Islet precursor cell (in vitro differentiated cells): Measurements from ENCODE around the gene MRPL14.

Source experiments
- DNase-seq: peaks from one replicate; pipeline ENCODE4 v3.0.0-alpha.2; 2018

The MRPL14 gene

GRCh38 chr6:44077214-44077946, 49.9 kb downstream of the MRPL14 start:
- DNase-seq, result no peak

GRCh38 chr6:44076356-44077213, 50.7 kb downstream of the MRPL14 start:
- no peak for DNase-seq

DNA sequence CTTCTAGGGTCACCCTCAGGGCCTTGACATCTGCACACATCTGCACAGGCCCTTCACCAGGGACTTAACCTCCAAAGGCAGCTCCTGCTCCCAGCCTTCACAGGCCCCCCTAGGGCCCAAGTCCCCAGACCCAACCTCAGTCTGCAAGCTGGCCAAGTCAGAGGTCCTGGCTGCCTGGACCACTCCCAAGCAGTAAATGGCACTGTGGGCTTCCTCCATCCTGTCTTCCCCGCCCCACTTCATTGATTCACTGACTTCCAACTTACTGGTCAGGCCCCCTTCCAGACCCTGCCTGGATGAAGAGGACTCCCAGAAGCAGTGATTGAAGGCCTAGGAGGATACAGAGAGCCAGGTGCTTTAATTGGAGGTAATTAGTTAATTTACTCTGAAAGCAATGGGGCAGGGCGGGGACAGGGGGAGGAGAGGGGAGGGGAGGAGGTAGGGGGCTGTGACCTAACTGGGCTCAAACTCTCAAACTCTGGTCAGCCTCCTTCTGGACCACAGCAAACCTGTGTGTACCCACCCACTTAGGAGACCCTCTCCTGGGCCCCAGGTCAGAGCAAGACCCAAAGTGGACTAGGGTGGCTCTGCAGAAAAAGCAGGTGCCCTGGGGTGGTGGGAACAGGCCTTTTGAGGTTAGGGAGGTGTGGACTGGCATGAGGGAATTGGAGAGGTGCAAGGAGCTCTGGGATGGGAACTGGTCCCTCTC, 51.5 kb downstream of the MRPL14 start:
- DNase-seq, result no peak

- no peak for DNase-seq
These were observed 52.2 kb downstream of the MRPL14 start for GRCh38 chr6:44074813-44075646.

GRCh38 chr6:44074439-44074812, 52.8 kb downstream of the MRPL14 start:
- peak; percentile 84 for DNase-seq

- DNase-seq, result no peak
These were observed 53.4 kb downstream of the MRPL14 start for GRCh38 chr6:44073612-44074438.

DNA sequence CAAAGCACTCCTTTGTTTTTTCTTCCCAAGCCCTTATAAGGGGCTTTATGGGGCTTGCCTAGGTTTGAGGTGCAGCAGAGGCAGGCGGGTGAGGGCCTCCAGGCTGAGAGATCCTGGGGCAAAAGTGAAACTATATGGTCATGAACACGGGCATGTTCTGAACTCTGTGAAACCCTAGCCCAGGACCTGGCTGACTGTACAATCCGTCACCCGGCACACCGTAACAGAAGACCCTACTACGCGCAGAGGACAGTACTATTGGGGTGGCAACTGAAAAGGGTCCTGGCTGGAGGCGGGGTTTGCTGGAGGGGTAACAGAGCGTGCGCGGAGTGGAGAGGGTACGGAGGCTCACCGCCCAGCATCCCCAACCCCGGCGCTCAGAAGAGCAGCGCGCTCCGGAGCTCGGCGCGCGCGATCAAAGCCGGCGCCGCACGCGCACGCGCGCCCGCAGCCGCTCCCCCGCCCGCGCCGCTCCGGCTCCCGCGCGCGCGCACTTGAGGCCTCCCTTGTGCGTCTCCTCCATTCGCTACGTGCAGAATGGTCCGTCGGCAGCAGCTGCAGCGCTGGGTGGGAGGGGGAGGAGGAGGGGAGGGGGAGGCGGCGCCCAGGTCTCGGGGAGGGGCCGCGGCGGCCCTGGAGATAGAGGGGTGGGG, 54.2 kb downstream of the MRPL14 start:
- DNase-seq, result peak; percentile 91

DNA sequence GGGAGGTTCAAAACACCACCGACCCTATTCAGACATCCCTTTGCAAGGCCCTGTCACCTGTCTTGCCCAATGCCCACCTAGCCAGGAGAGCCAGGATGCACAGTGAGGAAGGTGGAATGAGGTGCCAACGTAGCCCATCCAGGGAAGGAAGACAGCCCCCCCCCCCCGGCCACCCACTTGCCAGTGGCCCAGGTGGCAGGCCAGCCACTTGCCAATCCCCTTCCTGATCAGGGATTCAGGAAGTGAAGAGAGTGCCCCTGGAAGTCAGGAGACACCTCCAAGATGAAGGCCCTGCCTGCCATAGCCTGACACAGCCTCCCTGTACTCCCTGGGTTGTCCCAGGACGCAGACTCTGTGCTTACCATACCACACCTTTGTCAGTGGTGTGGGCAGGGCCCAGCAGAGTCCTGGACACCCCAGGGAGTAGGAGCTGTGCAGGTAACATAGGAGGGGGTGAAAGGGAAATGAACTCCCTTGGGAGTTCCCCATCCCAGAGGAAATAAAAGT, 54.7 kb downstream of the MRPL14 start:
- no peak for DNase-seq

GRCh38 chr6:44071670-44072451, 55.4 kb downstream of the MRPL14 start:
- no peak for DNase-seq

DNA sequence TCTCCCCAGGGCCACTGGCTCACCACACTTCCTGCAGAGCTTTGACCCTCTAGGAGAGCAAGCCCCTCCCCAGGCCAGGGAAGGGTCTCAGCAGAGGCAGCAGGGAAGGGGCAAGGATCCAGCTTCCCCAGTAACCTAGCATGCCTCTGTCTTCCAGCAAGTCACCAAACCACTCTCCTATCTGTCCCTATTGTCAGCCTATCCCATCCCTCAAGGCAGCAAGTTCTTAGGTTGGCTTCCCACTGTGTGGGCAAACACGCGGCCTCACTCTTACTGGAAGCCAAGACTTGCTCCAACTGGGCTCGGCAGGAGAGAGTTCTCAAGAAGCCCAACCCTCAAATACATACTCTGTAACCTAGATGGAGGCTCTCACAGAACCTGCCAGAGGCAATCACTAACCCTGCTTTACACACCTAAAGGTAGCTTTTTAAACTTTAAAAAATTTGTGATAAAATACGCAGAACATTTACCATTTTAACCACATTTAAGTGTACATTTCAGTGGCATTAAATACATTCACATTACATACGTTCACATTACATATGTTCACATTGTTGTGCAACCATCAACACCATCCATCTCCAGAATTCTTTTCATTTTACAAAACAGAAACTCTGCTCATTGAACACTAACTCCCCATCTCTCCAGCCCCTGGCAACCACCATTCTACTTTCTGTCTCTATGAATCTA, 58.5 kb downstream of the MRPL14 start:
- no peak for DNase-seq

- DNase-seq, result no peak
These were observed 59.8 kb downstream of the MRPL14 start for GRCh38 chr6:44067173-44068139.

- DNase-seq, result no peak
These were observed 60.7 kb downstream of the MRPL14 start for GRCh38 chr6:44066394-44067172.

DNA sequence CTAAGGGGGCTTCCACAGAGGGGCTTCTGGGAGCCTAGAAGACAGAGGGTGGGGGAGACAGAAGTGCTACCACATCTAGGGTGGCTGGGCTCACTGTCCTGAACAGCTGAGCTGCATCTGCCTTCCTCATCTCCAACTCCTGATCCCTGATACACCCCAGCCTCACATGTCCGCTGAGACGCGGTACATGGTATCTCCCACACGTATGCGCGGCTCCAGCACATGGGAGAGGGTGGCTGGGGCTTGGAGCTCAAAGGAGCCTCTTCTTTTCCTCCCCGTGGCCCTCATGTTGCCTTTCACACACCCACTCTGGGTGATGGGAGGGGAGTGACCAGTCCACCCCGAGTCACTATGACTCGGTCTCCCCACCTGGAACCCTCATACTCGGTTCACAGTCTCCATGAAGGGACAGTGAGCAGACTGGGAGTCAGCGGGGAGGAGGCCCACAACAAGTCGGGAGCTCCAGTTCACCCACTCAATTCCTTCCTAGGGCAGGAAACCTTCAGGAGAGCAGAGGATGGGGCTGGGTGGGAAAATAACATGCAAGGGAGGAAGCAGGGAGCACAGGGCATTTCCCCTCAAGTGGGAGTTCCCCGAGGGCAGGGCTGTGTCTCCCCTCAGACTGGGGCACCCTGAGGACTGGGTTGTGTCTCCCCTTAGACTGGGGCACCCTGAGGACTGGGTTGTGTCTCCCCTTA, 61.7 kb downstream of the MRPL14 start:
- no peak for DNase-seq

- DNase-seq, result no peak
These were observed 62.3 kb downstream of the MRPL14 start for GRCh38 chr6:44064948-44065272.

DNA sequence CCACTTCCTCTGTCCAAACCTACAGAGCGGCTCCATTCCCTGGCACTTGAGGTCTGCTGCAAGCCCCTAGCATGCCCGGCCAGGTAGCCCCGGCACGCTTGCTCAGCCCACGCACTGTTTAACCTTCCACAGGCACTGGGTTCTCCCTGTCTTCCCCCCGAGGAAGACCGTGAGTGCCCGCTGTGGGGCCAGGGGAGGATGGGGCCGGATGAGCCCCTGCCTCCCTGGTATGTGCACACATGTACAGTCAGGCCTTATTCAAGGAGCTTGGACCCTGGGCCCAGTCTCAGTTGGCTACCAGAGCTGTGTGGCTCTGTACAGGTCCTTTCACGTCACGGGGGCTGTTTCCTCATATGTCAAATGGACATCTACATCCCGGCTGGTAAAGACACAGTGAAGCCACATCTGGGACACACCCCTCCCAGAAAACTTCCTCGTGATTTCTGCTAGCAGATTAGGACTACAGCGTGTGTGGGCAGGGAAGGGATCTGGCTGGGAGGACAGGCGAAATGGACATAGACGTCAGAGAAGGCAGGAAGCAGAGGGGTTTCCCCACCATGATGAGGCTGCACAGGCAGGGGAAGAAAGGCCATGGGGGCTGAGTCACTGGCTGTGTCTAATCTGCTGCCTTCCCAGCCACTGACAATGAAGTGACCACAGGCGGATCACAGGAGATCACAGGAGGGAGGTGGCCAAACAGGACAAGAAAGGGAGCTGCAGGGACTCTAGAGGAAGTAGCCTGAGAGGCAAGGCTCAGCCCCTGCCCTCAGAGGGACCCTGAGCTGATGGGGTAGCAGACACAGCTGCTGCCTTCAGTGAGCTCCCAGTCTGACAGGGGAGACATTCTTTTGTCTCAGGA, 62.9 kb downstream of the MRPL14 start:
- peak; percentile 94 for DNase-seq

DNA sequence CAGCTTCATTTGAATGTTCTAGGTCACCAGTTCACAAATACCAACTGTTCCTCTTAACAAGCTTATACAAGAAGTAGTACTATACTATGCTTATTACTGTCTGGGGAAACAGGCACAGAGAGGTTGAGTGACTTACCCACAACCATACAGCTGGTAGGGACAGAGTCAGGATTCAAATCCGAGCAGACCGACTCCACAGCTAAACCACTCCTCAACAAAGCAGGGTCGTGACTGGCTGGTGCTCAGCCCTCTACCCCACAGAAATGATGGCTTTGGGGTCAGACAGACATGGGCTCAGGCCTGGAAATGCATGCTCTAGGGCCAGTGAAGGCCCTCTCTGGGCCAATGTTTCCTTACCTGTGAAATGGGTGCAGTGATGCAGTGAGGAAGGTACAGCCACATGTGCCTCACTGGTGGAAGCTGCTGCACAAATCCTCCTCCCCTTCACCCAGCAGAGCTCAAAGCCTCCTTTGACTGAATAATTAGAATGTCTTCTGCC, 63.6 kb downstream of the MRPL14 start:
- DNase-seq, result no peak
